Esophagus mucosa (tissue), 1 donor: Measurements from ENCODE around the gene PIF1. TPM values are rescaled to one million over a fixed set of nuclear protein-coding genes. Genes with fewer than 3 reads are reported as not detected.
"Not testable (repeated sequence)": the region's sequence is repeated elsewhere in the genome, so short reads cannot be mapped to it uniquely, and the experiment has no call there.

Experiments
- ATAC-seq: fragments of 200-7000 bp; cut with Tn5 transposase; one replicate; pipeline ENCODE4 v1.9.1; 2020
- total RNA-seq: library from RNA; stranded (reverse); gene quantifications from one replicate; pipeline ENCODE4 v1.2.4, GENCODE V29; 2023
- donor health status: DM: yes; HTN: yes; CAD: no.

PIF1 gene
- total RNA-seq, 1 donor from 2014 or later: 6.3 TPM

DNA sequence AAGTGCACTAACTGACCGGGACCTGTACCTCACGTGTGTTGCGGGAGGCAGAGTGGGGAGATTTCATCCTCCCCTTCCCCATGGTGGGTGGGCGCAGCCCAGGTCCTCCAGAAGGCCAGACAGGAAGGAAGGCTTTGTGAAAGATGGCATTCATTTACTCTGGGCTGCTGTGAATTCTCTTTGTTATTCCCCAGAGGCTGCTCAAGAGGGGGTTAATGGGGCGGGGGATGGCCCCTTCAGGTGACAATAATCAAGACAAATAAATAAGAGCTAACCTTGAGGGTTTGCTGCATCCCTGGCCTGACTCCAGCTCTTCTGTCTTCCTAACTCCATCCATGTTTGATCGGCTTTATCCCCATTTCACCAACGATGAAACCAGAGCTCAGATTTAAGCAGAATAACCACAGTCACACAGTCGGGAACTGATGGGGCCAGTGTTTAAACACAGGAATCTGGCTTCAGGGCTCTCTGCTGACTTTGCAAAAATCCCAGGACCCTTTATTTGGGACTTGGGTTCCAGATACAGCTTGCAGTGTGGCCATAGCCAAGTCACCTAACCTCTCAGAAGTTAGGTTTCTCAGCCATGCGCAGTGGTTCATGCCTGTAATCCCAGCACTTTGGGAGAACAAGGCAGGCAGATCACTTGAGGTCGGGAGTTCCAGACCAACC lies 16.5 kb downstream of the PIF1 start:
- no peak for ATAC-seq

DNA sequence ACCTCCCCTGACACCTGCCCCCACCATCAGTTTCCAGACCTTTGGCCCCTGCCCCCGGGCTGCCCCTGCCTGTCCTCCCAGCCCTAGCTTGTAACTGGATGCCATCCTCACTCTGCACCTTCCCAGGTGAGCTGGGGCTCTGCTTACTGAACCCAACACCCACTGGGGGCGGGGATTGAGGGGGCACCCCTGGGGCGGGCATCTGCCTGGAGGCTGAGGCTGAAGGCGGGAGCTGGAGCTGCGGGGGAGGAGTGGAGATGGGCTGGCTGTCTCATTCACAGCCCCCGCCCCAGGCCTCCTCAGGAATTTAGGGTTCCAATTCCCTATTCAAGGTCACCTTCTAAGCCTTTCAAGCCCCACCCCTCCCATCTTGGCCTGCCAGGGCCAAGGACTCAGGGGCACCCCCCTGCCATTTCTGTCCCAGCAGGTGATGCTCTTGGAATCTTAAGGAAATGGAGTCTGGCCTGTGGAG lies 17.7 kb downstream of the PIF1 start:
- no peak for ATAC-seq

DNA sequence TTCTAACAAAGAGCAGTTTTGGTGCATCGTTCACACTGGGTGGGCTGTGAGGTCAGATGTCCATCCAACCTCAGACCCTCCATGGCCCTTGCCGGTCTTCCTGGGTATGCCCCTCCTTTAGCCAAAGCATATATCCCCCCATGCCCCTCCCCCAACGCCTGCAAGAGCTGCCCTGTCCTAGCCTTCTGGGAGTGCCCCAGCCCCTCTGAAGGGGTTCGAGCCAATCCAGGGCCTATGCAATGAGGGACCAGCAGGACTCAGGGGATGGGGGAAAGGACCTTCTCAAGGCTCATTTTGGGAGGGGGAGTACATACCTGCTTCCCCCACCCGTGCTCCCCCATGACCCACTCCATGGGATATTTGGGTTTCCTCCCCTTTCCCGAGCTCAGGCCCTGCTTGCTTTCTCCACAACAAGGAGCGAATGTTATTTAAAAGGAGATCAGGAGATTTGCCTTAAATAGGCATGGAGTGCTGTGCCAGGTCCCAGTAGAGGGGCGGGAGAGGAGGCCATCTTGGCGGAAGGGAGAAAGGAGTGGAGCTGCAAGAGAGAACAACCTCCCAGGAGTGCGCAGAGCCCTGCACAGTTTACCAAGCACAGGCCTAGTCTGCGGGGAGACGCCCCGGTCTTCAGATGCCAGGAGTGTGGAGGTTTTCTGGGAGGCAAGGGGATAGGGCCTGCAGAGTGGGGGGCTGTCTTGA lies 18.2 kb downstream of the PIF1 start:
- ATAC-seq: peak; percentile 5

DNA sequence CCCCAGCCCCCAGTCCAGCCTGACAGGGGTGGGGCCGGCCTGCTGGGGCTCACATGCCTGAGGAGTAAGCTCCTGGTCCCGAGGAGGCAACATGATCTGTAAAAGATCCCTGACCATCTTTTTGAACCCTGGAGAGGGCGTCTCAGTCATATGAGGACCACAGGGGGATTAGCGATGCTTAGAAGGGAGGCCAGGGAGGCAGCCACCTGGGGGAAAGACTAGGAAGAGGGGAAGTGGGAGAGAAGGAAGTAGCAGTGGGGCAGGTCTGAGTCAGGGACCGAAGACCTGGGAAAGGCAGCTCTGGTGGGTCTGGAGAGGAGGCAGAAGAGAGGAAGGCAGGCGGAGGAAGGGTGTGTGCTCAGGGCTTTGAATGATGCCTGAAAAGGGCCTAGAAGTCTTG lies 18.9 kb downstream of the PIF1 start:
- no peak for ATAC-seq

DNA sequence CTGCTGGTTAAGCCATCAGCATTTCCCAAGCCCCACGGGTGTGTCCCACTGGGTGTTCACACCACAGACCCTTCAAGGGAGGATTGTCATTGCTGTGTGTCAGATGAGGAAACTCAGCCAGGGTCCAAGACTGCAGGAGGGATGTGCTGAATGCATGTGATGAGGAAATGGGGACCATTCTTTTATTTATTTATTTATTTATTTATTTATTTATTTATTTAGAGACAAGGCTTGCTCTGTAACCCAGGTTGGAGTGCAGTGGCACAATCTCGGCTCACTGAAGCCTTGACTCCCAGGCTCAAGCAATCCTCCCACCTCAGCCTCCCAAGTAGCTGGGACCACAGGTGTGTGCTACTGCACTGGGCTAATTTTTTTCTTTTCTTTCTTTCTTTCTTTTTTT lies 20.8 kb downstream of the PIF1 start:
- no peak for ATAC-seq

DNA sequence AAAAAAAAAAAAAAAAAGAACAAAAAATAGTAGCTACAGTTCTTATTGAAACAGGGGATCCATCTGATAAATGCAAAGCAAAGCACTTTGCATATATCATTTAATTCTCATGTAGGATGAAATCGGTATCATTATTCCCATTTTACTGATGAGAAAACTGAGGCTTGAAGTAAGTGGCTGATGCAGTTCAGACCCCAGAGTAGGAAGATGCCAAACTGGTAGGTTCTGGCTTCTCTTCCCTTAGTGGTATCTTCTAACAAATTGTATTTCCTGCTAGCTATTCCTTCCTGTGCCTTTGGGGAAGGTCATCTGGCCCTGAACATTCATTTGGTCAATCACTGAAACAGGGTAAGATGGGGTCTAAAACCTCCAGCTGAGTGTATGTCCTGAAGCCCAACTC lies 21.9 kb downstream of the PIF1 start:
- ATAC-seq: no peak

DNA sequence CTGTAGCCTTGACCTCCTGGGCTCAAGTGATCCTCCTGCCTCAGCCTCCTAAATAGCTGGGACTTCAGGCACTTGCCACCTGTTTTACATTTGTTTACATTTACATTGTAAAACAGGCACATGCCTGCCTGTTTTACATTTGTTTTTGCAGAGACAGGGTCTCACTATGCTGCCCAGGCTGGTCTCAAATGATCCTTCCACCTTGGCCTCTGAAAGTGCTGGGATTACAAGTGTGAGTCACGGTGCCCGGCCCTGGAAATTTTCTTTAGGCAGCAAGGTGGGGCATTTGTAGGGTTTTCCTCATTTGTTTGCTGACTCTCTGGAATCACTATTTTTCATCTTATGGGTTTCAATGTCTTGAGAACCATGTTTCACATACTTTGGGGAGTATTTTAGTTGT lies 25.0 kb downstream of the PIF1 start:
- ATAC-seq: no peak

DNA sequence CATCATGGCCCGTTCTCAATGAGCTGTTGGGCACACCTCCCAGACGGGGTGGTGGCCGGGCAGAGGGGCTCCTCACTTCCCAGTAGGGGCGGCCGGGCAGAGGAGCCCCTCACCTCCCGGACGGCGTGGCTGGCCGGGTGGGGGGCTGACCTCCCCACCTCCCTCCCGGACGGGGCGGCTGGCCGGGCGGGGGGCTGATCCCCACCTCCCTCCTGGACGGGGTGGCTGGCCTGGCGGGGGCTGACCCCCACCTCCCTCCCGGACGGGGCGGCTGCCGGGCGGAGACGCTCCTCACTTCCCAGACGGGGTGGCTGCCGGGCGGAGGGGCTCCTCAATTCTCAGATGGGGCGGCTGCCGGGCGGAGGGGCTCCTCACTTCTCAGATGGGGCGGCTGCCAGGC lies 26.5 kb downstream of the PIF1 start:
- ATAC-seq: not testable (repeated sequence)

DNA sequence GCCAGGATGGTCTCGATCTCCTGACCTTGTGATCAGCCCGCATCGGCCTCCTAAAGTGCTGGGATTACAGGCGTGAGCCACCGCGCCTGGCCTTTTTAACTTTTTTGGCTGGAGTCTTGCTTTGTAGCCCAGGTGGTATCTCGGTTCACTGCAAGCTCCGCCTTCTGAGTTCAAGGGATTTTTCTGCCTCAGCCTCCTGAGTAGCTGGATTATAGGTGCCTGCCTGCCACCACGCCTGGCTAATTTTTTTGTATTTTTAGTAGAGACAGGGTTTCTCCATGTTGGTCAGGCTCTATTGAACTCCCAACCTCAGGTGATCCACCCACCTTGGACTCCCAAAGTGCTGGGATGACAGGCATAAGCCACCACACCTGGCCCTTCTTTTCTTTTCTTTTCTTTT lies 29.5 kb downstream of the PIF1 start:
- ATAC-seq: not testable (repeated sequence)

DNA sequence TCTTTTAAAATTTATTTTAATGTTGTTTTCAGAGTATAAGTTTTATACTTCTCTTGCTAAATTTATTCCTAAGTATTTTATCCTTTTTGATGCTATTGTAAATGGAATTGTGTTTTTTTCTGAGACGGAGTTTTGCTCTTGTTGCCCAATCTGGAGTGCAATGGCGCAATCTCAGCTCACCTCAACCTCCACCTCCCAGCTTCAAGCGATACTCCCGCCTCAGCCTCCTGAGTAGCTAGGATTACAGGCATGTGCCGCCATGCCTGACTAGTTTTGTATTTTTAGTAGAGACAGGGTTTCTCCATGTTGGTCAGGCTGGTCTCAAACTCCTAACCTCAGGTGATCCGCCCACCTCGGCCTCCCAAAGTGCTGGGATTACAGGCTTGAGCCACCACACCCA lies 30.1 kb downstream of the PIF1 start:
- ATAC-seq: not testable (repeated sequence)

DNA sequence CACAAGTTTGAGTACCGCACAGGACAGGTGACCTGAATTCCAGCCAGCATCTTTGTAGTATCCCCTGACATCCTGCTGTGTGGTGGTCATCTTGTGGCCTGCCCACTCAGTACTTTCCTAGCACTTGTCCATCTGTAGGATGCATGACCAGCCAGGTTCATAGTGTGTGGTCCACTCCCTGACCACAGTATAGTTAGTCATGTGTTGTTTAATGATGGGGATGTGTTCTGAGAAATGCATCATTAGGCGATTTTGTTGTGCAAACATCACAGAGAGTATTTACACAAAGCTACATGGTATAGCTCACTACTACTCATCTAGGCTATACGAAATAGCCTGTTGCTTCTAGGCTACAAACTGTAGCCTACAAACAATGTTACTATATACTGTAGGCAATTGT lies 33.2 kb downstream of the PIF1 start:
- ATAC-seq: no peak

DNA sequence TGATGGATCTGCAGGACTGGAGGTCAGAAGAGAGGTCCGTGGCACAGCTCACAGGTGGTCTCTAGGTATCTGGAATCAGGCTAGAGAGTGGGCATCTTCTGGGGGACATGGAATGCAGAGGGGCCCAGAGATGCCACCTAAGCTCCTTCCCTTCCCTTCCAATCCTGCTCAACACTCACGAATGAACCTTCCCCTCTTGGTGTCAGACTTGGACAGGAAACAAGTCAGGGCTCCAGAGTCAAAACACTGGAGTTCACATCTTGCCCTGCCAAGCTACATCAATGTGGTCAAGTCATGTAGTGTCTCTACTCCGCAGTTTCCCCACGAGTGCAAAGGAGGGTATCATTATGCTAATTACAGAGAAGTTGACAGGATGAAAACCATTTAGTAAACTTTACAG lies 34.0 kb downstream of the PIF1 start:
- ATAC-seq: no peak

DNA sequence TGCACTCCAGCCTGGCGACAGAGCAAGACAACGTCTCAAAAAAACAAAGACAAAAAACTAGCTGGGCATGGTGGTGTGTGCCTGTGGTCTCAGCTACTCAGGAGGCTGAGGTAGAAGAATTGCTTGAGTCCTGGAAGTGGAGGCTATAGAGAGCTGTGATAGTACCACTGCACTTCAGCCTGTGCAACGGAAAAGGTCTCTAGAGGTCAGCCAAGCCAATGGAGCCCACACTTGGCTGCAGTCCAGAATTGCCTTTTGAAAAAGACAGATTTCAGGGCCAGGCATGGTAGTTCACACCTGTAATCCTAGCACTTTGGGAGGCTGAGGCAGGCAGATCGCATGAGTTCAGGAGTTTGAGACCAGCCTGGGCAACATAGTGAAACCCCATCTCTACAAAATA lies 41.7 kb downstream of the PIF1 start:
- no peak for ATAC-seq

DNA sequence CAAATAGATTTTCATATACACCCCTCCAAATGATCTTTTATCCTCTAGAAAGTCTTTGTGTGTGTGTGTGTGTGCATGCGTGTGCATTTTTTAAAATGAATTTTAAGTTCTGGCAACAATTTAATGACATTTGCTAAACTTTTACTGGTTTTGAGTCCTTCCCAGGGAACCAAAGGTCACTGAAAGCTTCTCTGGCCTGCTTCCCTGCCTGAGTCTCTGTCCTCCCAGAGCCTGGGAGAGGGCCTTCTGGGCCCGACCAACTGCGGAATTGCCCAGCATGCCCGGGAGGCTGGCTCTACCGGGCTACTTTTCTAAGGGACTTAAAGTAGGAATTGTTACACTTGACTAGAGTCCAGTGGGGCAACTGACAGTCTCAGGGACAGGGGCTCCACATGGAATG lies 42.7 kb downstream of the PIF1 start:
- no peak for ATAC-seq

DNA sequence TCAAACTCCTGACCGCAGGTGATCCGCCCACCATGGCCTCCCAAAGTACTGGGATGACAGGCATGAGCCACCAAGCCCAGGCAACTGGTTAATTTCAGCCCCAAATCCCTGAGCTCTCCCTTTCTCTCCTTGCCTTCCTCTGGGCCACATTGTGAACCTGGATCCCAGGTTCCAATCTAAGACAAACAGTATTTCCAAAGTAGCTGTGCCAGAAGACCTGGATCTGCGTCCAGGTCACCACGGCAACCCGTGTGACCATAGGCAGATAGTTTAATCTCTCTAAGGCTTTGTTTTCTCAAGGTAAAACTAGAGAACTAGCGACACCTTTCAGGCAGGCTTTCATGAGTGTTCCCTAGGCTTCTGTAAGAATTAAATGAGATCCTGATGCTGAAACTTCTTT lies 44.1 kb downstream of the PIF1 start:
- no peak for ATAC-seq

DNA sequence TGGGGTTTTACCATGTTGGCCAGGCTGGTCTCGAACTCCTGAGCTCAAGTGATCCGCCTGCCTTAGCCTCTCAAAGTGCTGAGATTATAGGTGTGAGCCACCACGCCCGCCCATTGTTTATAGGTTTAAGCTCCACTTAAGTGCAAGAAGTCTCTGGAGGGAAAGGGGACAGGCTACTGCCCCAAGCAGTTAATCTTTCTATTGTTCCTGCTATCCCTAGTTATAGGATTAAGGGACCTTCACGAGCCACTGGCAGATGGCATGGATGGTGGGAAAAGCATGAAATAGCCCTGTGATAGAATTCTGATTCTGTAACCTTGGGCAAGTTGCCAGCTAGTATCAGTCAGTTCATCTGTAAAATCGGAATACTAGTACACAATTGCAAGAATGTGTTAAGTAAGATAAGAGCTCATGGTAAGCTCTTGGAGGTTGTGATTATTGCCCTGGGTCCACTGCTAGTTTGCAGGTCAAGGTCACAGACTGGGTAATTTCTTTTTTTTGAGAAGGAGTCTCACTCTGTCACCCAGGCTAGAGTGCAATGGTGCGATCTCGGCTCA lies 44.8 kb downstream of the PIF1 start:
- no peak for ATAC-seq

DNA sequence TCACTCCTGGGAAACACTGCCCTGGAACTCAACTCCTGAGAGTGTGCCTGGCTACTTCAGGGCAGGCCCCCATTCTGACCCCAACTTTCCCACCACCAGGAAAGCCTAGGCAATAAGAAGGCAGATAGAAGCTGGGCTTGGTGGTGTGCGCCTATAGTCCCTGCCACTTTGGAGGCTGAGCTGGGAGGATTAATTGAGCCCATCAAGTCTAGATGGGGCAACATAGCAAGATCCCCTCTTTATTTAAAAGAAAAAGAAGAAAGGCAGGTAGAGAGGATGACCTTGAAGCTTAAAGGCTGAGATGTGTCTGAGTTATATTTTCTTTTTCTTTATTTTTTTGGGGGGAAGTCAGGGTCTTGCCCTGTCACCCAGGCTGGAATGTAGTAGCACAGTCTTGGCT lies 45.8 kb downstream of the PIF1 start:
- ATAC-seq: no peak

DNA sequence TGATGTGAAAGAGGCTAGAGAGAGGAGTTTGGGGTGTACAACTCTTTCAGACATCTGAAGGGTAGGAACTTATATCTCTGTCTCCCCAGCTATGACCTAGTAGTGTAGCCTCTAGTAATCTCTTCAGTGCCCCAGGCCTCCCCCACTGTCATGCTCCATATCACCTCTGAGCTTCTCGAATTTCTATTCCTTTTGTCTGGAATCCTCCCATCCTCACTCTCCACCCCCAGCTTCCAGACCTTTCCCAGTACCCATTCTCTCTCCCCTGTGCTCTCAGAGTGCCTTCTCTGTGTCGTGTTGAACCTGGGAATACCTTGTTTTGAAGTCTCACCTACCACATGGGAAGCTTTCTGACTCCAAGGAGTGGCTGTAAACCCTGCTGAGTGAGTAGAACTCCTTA lies 46.4 kb downstream of the PIF1 start:
- ATAC-seq: no peak

DNA sequence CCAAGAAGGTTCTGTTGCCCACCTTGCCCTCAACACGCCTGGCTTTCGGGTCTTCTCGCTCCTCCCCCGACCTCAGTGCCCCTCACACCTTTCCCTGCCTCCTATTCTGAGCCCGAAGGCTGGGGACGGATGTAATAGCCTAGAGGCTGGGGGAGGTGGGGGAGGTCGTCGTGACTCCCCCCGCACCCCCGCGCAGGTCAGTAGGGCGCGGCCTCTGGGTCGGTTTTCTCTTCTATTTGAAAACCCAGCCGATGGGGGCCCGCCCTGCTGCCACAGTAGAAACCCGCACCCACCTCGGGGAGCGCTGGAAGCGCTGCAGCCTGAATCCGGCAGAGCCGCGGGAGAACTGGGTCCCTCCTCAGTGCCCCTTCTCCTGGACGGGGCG lies 49.1 kb downstream of the PIF1 start:
- ATAC-seq: no peak

DNA sequence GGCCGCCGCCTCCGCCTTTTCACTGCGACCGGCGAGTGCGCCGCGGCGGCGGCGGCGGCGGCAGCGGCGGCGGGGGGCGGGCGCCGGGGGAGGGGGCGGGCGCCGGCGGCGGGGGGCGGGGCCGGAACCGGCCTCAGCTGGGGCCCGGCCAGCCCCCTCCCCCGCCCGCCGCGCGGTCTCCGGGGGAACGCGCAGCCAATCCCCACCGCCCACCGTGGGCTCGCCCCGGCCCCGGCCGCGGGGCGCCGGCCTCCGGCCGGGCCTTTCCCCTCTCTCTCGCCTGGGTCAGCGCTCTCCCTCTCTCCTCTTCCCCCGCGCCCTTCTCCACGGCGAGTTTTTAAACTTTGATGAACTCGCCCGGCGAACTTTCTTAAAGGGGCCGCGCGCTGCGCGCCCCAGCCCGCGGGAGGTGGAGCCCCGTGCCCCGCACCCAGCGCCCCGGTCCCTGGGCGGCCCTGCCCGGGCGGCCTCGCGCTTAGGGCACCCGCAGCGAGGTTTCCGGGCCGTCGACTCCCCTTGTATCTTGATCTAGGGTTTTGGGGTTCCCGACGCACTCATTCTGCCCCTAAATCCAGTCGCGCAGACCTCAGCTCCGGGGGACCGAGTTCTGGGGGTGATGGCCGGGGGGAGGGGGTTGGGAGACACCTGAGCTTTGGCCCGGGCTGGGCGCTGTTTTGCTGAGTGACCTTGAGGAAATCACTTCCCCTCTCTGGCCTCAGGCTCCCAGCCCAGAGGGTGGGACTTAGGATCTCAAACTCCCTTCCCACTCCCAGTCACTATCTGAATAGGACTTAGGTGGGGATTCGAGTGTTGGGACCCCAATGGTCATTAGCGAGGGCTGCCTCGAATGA lies 49.7 kb downstream of the PIF1 start, which contains the start of gene RBPMS2:
Gene RBPMS2, minus strand, starts transcription at position 39 of the 851 bp plus-strand sequence. CDS start 270 bp downstream, outside the sequence.
- ATAC-seq: no peak

DNA sequence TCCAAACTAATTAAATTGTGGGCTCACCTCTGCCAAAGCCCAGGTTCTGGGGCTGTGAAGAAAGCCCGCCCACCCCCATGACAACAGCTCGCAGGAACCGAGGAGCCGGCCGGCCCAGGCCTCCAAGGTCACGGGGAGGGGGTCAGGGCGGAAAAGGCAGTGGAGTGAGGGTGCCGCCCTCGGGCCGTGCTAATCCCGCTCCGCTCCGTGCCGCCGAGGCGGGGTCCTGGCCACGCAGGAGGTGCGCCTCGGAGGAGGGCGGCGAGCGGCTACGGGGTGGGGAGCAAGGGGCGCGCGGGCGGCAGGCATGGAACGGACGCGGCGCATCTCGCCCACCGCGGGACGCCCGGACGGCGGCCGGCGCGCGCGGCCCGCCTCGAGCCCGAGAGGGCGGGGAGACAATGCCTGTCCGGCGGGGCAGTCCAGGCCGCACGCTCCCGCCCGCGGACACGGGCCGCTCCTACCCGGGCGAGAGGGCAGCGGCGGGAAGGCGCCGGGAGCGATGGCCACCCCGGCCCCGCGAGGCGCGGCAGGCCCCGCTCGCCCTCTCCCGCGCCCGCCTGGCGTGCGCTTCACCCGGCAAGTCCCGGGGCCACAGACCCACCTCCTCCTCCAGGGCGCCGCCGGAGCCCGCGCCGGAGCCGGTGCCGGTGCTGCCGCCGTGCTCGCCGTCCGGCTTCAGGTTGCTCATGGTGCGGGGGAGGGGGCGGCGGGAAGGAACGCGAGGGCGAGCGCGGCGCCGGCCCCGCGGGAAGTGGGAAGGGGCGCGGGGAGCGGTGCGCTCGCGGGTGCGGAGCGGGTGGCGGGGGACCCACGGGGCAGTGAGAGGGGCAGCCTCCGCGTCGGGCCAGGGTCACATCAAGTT lies 50.6 kb downstream of the PIF1 start:
- ATAC-seq: peak; percentile 45

DNA sequence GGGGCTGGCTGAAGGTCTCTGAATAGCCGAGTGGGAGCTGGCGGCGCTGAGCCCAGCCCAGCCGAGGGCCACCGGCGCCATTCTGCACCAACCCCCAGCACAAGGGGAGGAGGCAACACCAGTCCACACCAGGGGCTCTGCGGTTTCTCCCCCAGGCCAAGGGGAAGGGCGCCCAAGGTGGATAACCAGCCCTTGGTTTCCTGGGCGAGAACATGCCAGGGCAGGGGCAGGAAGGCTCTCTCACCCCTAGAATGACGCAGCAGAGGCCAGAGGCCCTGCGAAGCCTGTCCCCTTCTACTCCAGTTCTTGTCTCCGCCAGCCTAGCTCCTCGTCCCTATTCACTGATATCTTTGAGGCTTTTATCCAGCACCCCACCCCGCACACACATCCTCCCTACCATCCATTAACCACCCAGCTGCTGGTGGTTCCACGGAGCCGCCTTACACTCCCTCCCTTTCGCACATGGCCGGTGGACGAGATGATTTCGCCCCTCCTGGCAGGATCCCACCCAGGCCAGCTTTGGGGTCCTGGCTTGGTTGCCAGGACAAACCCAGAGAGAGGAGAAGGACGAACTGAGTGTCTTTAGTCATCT lies 51.3 kb downstream of the PIF1 start:
- ATAC-seq: no peak
